Heart left ventricle (tissue), 16 donors: ENCODE measurements around the gene ZNF790. TPM values are rescaled to one million over a fixed set of nuclear protein-coding genes. Genes with fewer than 3 reads are reported as not detected.

ENCODE experiments used
- ATAC-seq, 4 donors: fragments of 200-7000 bp; cut with Tn5 transposase; one replicate each; pipeline ENCODE4 v1.9.1; 2020 to 2022; ENCODE audit warnings: moderate library complexity in 4 of 4, mild to moderate bottlenecking in 3 of 4, moderate number of reproducible peaks in 1 of 4
- DNase-seq, 5 donors: peaks; one replicate each; pipeline ENCODE4 v3.0.0-alpha.2; 2020
- H3K27ac ChIP-seq, 12 donors: fragments of 200-600 bp; sonication (generic) in 4 of 12; one replicate each; pipeline versions ENCODE4 v1.5.0 to v1.8.0; 2016 to 2022; ENCODE audit warnings: mild to moderate bottlenecking in 2 of 12
- H3K27me3 ChIP-seq, 9 donors: fragments of 200-600 bp; sonication (generic) in 2 of 9; one replicate each; pipeline versions ENCODE4 v1.5.1 to v1.8.0; 2016 to 2022; ENCODE audit warnings: mild to moderate bottlenecking in 3 of 9
- H3K36me3 ChIP-seq, 9 donors: fragments of 200-600 bp; sonication (generic) in 2 of 9; one replicate each; pipeline versions ENCODE4 v1.5.0 to v1.8.0; 2018 to 2022; ENCODE audit warnings: mild to moderate bottlenecking in 2 of 9
- H3K4me1 ChIP-seq, 12 donors: fragments of 200-600 bp; sonication (generic) in 4 of 12; one replicate each; pipeline versions ENCODE4 v1.5.0 to v1.8.0; 2016 to 2022; ENCODE audit warnings: mild to moderate bottlenecking in 3 of 12
- H3K4me3 ChIP-seq, 12 donors: fragments of 200-600 bp; sonication (generic) in 4 of 12; one replicate each; pipeline versions ENCODE4 v1.5.0 to v1.8.0; 2017 to 2022; ENCODE audit warnings: mild to moderate bottlenecking in 9 of 12, moderate library complexity in 4 of 12
- H3K9me3 ChIP-seq, 12 donors: fragments of 200-600 bp; sonication (generic) in 4 of 12; one replicate each; pipeline versions ENCODE4 v1.5.0 to v1.8.0; 2016 to 2022; ENCODE audit warnings: mild to moderate bottlenecking in 1 of 12
- POLR2A ChIP-seq, 2 donors: fragments of 450-650 bp; IDR thresholded peaks; one replicate each; pipeline ENCODE4 v1.6.1; 2017; ENCODE audit warnings: antibody characterized with exemption in 2 of 2, mild to moderate bottlenecking in 2 of 2, moderate library complexity in 2 of 2
- WGBS, 4 donors: extraction: QIAGEN DNeasy Blood & Tissue Kit in 2 of 4; methylation state at CpG; one replicate each; pipeline versions ENCODE4 v1.1.5 to v1.1.7; 2013 to 2018; 5-methylcytosine and 5-hydroxymethylcytosine counted together
- intact Hi-C, 10 donors: fragments of 100-400 bp; cut with DNase I; formaldehyde crosslinking; loops; one replicate each; pipeline versions ENCODE4 v1.11.1 to v1.14.2; 2022
- polyA plus RNA-seq, 2 donors: library from polyadenylated mRNA; stranded (reverse); fragments of 200-250 nt; gene quantifications; one replicate each; pipeline ENCODE4 v1.2.3, GENCODE V29; 2013
- total RNA-seq, 9 donors: library from RNA; depleted of rRNA in 2 of 9; stranded (reverse); fragments of >200 nt in 2 of 9; fragmentation: NEBNext Ultra II Directional in 3 of 9; extraction: Animal tissue kit (Norgen Biotek cat#: 25700) in 3 of 9; gene quantifications; one replicate each; pipeline versions ENCODE4 v1.1.0 to v1.2.4, GENCODE V29; 2016 to 2023
- TF ChIP-seq, protein P1 (sequence below), 12 donors: fragments of 200-600 bp; sonication (generic) in 4 of 12; IDR thresholded peaks; one replicate each; pipeline versions ENCODE4 v1.5.0 to v1.8.0; 2018 to 2022; ENCODE audit warnings: antibody characterized with exemption in 12 of 12, mild to moderate bottlenecking in 5 of 12
- donor health status: ischemic (EF 13 %, LVEDD 7.1; RV severe dilation, severe dysfunction).
- donor health status: healthy with polysubstance abuse.
- donor health status: DM: no; HTN: yes; CAD: no.
- donor health status: DM: no; HTN: no; CAD: no.
- donor health status: ischemic (EF 25% LVEDD 6.9; RV normal size, moderate dysfunction).
- donor health status: ischemic (EF 25% LVEDD 5.7; RV mildly dilated, moderate dysfunction).
- donor health status: healthy.
- donor health status: DM: yes; HTN: yes; CAD: no.
- donor health status: ischemic (EF 35%, LVEDD 5.7; RV mildly dilated, moderate dysfunction).
- donor health status: nonischemic (EF 11% LVEDD 7.7; RV severe dilation, severe dysfunction).
- donor health status: DM: yes; HTN: yes; CAD: no.
- donor health status: PGD.
- donor health status: ischemic (EF 29% LVEDD 5.4; RV normal size, mild dysfunction).
- donor health status: nonischemic (EF 23%, LVEDD 6.1; RV moderate dilation, normal function).

Gene ZNF790
- total and polyA plus RNA-seq, 11 donors: 3.4 to 13.0 (median 7.7) TPM

DNA sequence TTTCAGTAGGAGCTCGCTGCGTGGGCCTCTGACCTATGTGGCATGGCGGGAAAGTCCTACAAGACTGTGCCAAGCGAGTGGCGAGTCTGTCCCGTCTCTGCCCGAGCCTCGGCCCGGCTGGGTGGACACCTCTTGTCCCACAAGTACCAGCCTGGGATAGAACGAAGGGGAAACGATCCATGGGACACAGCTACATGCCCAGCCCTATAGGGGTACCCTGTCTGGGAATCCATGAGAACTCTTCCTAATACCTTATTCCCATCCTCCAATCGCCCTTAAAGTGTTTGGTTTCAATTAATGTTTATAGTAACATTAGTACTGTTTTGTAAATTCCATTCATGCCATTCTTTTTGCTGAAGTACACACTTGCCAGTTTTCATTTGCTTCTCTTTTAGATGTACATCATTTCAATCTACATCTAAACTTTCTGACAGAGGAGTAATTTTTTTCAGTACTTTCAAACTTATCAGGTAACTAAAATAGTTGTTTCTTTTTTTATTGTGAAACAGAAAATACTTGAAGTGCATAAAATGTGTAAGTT, 667 bp upstream of the ZNF790 start:
- Histone ChIP-seq H3K4me3 (peak overlapping the region; percentile 27 to 92 (median 73)), H3K27ac (peak overlapping the region; percentile 69 to 98 (median 92)), H3K9me3 (peaks cover 0 to 49% (median 20%) of the 10 kb centered on the region in 12 donors), H3K4me1 (peaks cover 0 to 32% (median 15%) of the 10 kb centered on the region in 12 donors), H3K36me3 (peaks cover 0 to 24% (median 5%) of the 10 kb centered on the region in 9 donors), H3K27me3 (no peaks in the 10 kb centered on the region)
- intact Hi-C loops: loop anchor here in 4 of 10 donors (1.0 to 5.0 kb wide), 5 partner anchors 10 to 172 kb away; partner anchors contain the start of genes ZNF345 (in 3 of the 4), ZNF461 (in 1 of the 4) and ZNF850 (in 1 of the 4)
- 6 to 21% (median 11%) methylated on average over 4 to 12 of the region's 12 CpGs for WGBS, 4 donors
- DNase-seq (no peak), ATAC-seq (peak in 1 of 4 donors; percentile 17)
- TF ChIP-seq, protein P1, sequence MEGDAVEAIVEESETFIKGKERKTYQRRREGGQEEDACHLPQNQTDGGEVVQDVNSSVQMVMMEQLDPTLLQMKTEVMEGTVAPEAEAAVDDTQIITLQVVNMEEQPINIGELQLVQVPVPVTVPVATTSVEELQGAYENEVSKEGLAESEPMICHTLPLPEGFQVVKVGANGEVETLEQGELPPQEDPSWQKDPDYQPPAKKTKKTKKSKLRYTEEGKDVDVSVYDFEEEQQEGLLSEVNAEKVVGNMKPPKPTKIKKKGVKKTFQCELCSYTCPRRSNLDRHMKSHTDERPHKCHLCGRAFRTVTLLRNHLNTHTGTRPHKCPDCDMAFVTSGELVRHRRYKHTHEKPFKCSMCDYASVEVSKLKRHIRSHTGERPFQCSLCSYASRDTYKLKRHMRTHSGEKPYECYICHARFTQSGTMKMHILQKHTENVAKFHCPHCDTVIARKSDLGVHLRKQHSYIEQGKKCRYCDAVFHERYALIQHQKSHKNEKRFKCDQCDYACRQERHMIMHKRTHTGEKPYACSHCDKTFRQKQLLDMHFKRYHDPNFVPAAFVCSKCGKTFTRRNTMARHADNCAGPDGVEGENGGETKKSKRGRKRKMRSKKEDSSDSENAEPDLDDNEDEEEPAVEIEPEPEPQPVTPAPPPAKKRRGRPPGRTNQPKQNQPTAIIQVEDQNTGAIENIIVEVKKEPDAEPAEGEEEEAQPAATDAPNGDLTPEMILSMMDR (IDR thresholded peaks at IDR 0.05): no peak
- peak in 1 of 2 donors; percentile 2 for TF ChIP-seq POLR2A (IDR thresholded peaks at IDR 0.05)

DNA sequence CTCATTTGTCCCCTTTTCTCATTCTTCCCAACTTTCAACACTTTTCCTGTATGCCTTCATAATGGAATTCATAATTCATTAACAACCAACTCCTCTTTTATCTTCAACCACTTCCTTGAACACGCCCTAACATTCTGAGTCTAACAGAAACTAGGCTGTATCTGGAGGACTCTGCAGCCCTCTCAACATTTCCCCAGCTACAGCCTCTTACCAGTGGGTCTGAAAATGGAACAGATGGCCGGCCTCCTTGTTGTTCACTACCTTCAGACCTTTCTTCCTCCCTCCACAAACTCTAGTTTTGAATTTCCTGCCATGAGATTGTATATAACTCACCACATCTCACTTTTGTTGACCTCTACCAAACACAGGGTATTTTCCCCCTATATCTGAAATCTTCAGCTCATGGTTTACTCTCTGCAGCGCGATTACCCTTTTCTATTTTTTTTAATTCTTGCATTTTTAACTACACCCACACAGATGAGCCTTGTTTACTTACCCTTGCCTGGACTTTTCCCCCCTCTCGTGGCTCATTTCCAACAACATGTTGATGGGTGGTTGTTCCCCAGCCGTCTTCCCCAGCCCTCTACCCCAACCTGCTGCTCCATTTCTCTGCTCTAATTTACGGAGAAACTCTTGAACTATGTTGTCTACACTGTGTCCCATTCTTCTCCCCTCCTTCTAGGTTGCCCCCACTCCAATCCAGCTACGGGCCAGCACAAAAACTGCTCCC, 846 bp downstream of the ZNF790 start:
- Histone ChIP-seq H3K36me3 (peaks cover 0 to 27% (median 16%) of the 10 kb centered on the region in 9 donors), H3K4me3 (peak overlapping the region; percentile 27 to 92 (median 73)), H3K4me1 (peaks cover 0 to 32% (median 15%) of the 10 kb centered on the region in 12 donors), H3K9me3 (peaks cover 0 to 55% (median 31%) of the 10 kb centered on the region in 12 donors), H3K27me3 (no peaks in the 10 kb centered on the region), H3K27ac (peak overlapping the region in 11 of 12 donors; percentile 88 to 98 (median 93))
- intact Hi-C loops: loop anchor here in 4 of 10 donors (5.0 kb wide), 3 partner anchors 40 to 170 kb away; partner anchors contain the start of genes ZNF461 (in 1 of the 4) and ZNF850 (in 1 of the 4)
- WGBS, 4 donors: 22 to 34% (median 27%) methylated on average over 8 of the region's 8 CpGs
- DNase-seq (no peak), ATAC-seq (peak in 3 of 4 donors; percentile 12 to 17 (median 14))
- TF ChIP-seq, protein P1 (IDR thresholded peaks at IDR 0.05): no peak
- no peak for TF ChIP-seq POLR2A (IDR thresholded peaks at IDR 0.05)

DNA sequence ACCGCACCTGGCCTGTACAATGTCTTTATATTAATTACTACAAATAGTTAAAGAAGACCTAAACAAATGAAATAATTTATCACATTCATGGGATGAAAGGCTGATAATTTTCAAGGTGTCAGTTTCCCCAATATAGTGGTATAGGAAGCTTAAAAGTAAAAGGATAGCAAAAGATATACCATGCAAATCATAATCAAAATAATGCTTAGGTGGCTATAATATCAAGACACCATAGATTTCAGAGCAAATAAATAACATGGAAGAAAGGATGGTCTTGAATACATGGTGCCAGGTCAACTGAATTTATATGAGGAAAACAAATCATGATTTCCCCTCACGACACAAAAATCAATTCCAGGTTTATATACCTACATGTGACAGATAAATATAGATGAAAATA, 4.8 kb downstream of the ZNF790 start:
- TF ChIP-seq, protein P1 (IDR thresholded peaks at IDR 0.05): no peak
- TF ChIP-seq POLR2A (IDR thresholded peaks at IDR 0.05): no peak
- no peak overlapping the region for H3K4me3 ChIP-seq
- intact Hi-C loops: no loop called here
- DNase-seq: no peak
- H3K27ac ChIP-seq: no peak overlapping the region
- H3K27me3 ChIP-seq: no peaks in the 10 kb centered on the region
- WGBS, 4 donors: 96 to 99% (median 97%) methylated on average over 2 of the region's 2 CpGs
- H3K4me1 ChIP-seq: peaks cover 0 to 24% (median 7%) of the 10 kb centered on the region in 12 donors
- ATAC-seq: no peak
- peaks cover 0 to 67% (median 27%) of the 10 kb centered on the region in 9 donors for H3K36me3 ChIP-seq
- H3K9me3 ChIP-seq: peaks cover 3 to 89% (median 70%) of the 10 kb centered on the region in 12 donors

DNA sequence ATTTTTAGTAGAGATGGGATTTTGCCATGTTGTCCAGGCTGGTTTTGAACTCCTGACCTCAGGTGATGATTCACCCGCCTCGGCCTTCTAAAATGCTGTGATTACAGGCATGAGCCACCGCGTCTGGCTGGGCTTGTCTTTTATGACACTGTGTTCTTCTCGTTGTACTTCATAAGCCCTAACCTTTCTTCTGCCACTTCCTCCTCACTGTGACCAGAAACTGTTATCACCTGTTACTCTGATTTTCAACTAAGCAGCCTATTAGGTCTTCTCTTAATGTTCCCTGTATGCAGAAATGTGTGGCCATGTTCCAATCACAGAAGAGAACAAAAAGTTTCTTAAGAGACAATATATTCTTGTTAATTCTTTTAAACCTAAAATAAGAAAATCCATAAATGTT, 16.4 kb downstream of the ZNF790 start:
- Histone ChIP-seq H3K9me3 (peaks cover 6 to 100% (median 99%) of the 10 kb centered on the region in 12 donors), H3K36me3 (peaks cover 22 to 100% (median 78%) of the 10 kb centered on the region in 9 donors)

More for the DNA sequence above, 16.4 kb downstream of the ZNF790 start:
- ATAC-seq (no peak), DNase-seq (no peak)
- H3K4me3 ChIP-seq: no peak overlapping the region
- H3K27me3 ChIP-seq: no peaks in the 10 kb centered on the region
- no peaks in the 10 kb centered on the region for H3K4me1 ChIP-seq
- intact Hi-C loops: no loop called here
- TF ChIP-seq, protein P1 (IDR thresholded peaks at IDR 0.05): no peak
- 95 to 99% (median 98%) methylated on average over 5 of the region's 5 CpGs for WGBS, 4 donors
- no peak overlapping the region for H3K27ac ChIP-seq
